ENCODE results near the gene POLE2. TPM values are rescaled to one million over a fixed set of nuclear protein-coding genes. Genes with fewer than 3 reads are reported as not detected.
A peak's percentile ranks its signal among the peaks of the same experiment; 100 is the strongest.
"Not testable (repeated sequence)": the region's sequence is repeated elsewhere in the genome, so short reads cannot be mapped to it uniquely, and the experiment has no call there.

The POLE2 gene
- total RNA-seq, 4 donors from 2014 or later = 0.39 to 0.83 (median 0.46) TPM; not detected in 1

DNA sequence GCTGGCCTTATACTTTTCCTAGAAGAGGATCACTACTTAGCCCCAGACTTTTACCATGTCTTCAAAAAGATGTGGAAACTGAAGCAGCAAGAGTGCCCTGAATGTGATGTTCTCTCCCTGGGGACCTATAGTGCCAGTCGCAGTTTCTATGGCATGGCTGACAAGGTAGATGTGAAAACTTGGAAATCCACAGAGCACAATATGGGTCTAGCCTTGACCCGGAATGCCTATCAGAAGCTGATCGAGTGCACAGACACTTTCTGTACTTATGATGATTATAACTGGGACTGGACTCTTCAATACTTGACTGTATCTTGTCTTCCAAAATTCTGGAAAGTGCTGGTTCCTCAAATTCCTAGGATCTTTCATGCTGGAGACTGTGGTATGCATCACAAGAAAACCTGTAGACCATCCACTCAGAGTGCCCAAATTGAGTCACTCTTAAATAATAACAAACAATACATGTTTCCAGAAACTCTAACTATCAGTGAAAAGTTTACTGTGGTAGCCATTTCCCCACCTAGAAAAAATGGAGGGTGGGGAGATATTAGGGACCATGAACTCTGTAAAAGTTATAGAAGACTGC lies 65.9 kb downstream of the POLE2 start:
- no peak for TF ChIP-seq POLR2AphosphoS5 (IDR thresholded peaks at IDR 0.05)
- TF ChIP-seq CTCF (IDR thresholded peaks at IDR 0.05) = no peak
- TF ChIP-seq POLR2A (IDR thresholded peaks at IDR 0.05; ENCODE audit: low read depth) = no peak
- TF ChIP-seq EP300 (IDR thresholded peaks at IDR 0.05) = no peak
- DNase-seq (ENCODE audit: extremely low spot score) = no peak
- intact Hi-C loops (cut with DNase I) = no loop called here
- Histone ChIP-seq H3K9me3 (no peaks in the 10 kb centered on the region), H3K4me1 (peaks cover 30 to 48% (median 46%) of the 10 kb centered on the region in 4 donors), H3K36me3 (peaks cover 0 to 29% (median 17%) of the 10 kb centered on the region in 4 donors), H3K27me3 (no peaks in the 10 kb centered on the region), H3K27ac (replicated peaks in 1 of 4) (peak overlapping the region in 2 of 4 donors; percentile 91 to 94), H3K4me3 (peak overlapping the region; percentile 72 to 85 (median 80))
- 75% methylated on average over 3 of the region's 3 CpGs for WGBS

DNA sequence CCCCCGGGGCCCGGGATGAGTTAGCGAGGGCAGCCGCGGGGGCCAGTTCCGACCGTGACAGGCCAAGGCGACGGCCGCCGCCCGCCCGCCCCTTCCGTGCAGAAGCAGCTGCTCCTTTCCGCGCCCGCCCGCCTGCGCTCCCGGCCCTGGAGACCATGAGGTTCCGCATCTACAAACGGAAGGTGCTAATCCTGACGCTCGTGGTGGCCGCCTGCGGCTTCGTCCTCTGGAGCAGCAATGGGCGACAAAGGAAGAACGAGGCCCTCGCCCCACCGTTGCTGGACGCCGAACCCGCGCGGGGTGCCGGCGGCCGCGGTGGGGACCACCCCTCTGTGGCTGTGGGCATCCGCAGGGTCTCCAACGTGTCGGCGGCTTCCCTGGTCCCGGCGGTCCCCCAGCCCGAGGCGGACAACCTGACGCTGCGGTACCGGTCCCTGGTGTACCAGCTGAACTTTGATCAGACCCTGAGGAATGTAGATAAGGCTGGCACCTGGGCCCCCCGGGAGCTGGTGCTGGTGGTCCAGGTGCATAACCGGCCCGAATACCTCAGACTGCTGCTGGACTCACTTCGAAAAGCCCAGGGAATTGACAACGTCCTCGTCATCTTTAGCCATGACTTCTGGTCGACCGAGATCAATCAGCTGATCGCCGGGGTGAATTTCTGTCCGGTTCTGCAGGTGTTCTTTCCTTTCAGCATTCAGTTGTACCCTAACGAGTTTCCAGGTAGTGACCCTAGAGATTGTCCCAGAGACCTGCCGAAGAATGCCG lies 66.7 kb downstream of the POLE2 start:
- H3K27ac ChIP-seq (replicated peaks in 1 of 4) = peak overlapping the region; percentile 91 to 95 (median 92)
- 19% methylated on average over 10 of the region's 65 CpGs for WGBS
- H3K4me1 ChIP-seq = peaks cover 30 to 48% (median 46%) of the 10 kb centered on the region in 4 donors
- H3K4me3 ChIP-seq = peak overlapping the region; percentile 72 to 85 (median 80)
- peaks cover 0 to 30% (median 18%) of the 10 kb centered on the region in 4 donors for H3K36me3 ChIP-seq
- intact Hi-C loops (cut with DNase I) = no loop called here
- H3K9me3 ChIP-seq = no peaks in the 10 kb centered on the region
- no peak for TF ChIP-seq POLR2A (IDR thresholded peaks at IDR 0.05; ENCODE audit: low read depth)
- DNase-seq (ENCODE audit: extremely low spot score) = peak; percentile 93
- no peaks in the 10 kb centered on the region for H3K27me3 ChIP-seq

GRCh38 chr14:49620182-49621113 lies 67.6 kb downstream of the POLE2 start, which contains the start of the genes MGAT2 and RPL36AL:
MGAT2 (plus strand) TSS chr14:49620799; CDS start chr14:49621269, 470 bp downstream.
RPL36AL (minus strand) TSS chr14:49620626; CDS start chr14:49619104, 1,522 bp downstream.
- peak within 1 kb of the TSS; percentile 91 to 95 (median 92) for H3K27ac ChIP-seq (replicated peaks in 1 of 4)
- H3K9me3 ChIP-seq = no peaks in the 10 kb centered on the region
- peaks cover 30 to 48% (median 46%) of the 10 kb centered on the region in 4 donors for H3K4me1 ChIP-seq
- peak; percentile 99 for DNase-seq (ENCODE audit: extremely low spot score)
- peak within 1 kb of the TSS; percentile 72 to 85 (median 80) for H3K4me3 ChIP-seq
- intact Hi-C loops (cut with DNase I) = no loop called here
- under 1% methylated on average over 65 of the region's 85 CpGs for WGBS
- H3K27me3 ChIP-seq = no peaks in the 10 kb centered on the region
- peaks cover 0 to 25% (median 17%) of the 10 kb centered on the region in 4 donors for H3K36me3 ChIP-seq
- TF ChIP-seq POLR2AphosphoS5 (IDR thresholded peaks at IDR 0.05) (peak; percentile 97 to 99), POLR2A (IDR thresholded peaks at IDR 0.05; ENCODE audit: low read depth) (peak; percentile 89), CTCF (IDR thresholded peaks at IDR 0.05) (peak; percentile 8 to 24 (median 13)), EP300 (IDR thresholded peaks at IDR 0.05) (no peak)

GRCh38 chr14:49619730-49620129 lies 68.3 kb downstream of the POLE2 start:
- 2% methylated on average over 11 of the region's 11 CpGs for WGBS
- TF ChIP-seq POLR2AphosphoS5 (IDR thresholded peaks at IDR 0.05) (no peak), CTCF (IDR thresholded peaks at IDR 0.05) (no peak), POLR2A (IDR thresholded peaks at IDR 0.05; ENCODE audit: low read depth) (no peak), EP300 (IDR thresholded peaks at IDR 0.05) (no peak)
- peak overlapping the region; percentile 91 to 95 (median 92) for H3K27ac ChIP-seq (replicated peaks in 1 of 4)
- intact Hi-C loops (cut with DNase I) = no loop called here
- H3K27me3 ChIP-seq = no peaks in the 10 kb centered on the region
- no peak for DNase-seq (ENCODE audit: extremely low spot score)
- no peaks in the 10 kb centered on the region for H3K9me3 ChIP-seq
- H3K4me1 ChIP-seq = peaks cover 30 to 48% (median 46%) of the 10 kb centered on the region in 4 donors
- H3K4me3 ChIP-seq = peak overlapping the region; percentile 72 to 85 (median 80)
- H3K36me3 ChIP-seq = peaks cover 0 to 23% (median 16%) of the 10 kb centered on the region in 4 donors

DNA sequence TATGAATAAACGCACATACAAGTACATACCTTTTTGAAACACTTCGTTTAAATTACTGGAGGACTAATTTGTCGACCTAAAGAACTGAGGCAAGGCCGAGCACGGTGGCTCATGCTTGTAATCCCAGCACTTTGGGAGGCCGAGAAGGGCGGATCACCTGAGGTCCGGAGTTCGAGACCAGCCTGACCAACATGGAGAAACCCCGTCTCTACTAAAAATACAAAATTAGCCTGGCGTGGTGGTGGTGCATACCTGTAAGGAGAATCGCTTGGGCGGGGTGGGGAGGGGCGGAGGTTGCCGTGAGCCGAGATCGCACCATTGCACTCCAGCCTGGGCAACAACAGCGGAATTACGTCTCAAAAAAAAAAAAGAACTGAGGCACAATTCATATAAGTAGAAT lies 68.7 kb downstream of the POLE2 start:
- peak overlapping the region; percentile 91 to 95 (median 92) for H3K27ac ChIP-seq (replicated peaks in 1 of 4)
- peaks cover 0 to 23% (median 16%) of the 10 kb centered on the region in 4 donors for H3K36me3 ChIP-seq
- H3K27me3 ChIP-seq; intact Hi-C loops (cut with DNase I); DNase-seq (ENCODE audit: extremely low spot score); H3K9me3 ChIP-seq: not testable (repeated sequence)
- WGBS = 72% methylated on average over 19 of the region's 19 CpGs
- peak overlapping the region; percentile 72 to 85 (median 80) for H3K4me3 ChIP-seq
- H3K4me1 ChIP-seq = peaks cover 30 to 48% (median 44%) of the 10 kb centered on the region in 4 donors

Data from esophagus muscularis mucosa (tissue), 4 donors.